Mesodermal cell (in vitro differentiated cells): ENCODE data around the gene CLCF1.

Source experiments
- H3K27ac ChIP-seq: 2 replicates; pipeline ENCODE4 v1.7.0; 2013; ENCODE audit warnings: mild to moderate bottlenecking, low read depth, low read length, moderate library complexity; ENCODE audit not compliant: severe bottlenecking
- H3K36me3 ChIP-seq: 2 replicates; pipeline ENCODE4 v1.7.1; 2013; ENCODE audit warnings: mild to moderate bottlenecking, low read length, moderate library complexity; ENCODE audit not compliant: control insufficient read depth, insufficient read depth
- H3K4me1 ChIP-seq: one replicate; pipeline ENCODE4 v1.7.1; 2013; ENCODE audit warnings: mild to moderate bottlenecking, low read length; ENCODE audit not compliant: insufficient read depth, control insufficient read depth, poor library complexity, severe bottlenecking
- H3K4me3 ChIP-seq: 2 replicates; pipeline ENCODE4 v1.7.0; 2013; ENCODE audit warnings: low read length, control low read depth, mild to moderate bottlenecking; ENCODE audit not compliant: insufficient read depth, poor library complexity, severe bottlenecking; ENCODE audit errors: extremely low read depth
- H3K9me3 ChIP-seq: 2 replicates; pipeline ENCODE4 v1.7.1; 2013; ENCODE audit warnings: mild to moderate bottlenecking, low read length, moderate library complexity; ENCODE audit not compliant: control insufficient read depth
- WGBS, 2 experiments: methylation state at CpG; one replicate each; pipeline ENCODE4 v1.1.5; 2013; ENCODE audit warnings: missing lambda C conversion rate in 2 of 2; ENCODE audit not compliant: insufficient coverage in 2 of 2; 5-methylcytosine and 5-hydroxymethylcytosine counted together

The CLCF1 gene

DNA sequence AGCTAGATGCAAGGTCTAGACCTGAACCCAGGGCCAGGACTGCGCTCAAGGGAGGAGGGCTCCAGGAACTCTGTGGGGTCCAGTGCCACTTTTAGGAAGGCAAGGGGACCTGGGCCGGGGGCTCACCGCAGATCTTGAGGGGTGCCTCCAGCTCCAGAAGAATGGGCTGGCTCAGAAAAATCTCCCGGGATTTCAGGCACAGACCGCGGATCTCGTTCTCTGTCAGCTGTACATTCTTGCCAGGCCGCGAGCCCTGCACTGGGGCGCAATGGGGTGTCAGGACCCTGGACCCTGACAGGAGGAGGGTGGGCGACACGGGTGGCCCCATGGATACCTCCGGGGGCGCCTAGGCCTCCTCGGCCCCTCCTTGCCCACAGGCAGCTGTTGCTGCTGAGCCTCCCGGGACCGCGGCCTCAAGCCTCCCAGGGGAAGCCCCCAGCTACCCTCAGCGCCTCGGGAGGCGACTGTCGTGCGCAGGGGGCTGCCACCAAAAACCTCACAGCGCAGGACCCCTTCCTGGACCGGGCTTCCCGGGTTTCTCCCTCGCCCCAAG lies 27.6 kb upstream of the CLCF1 start:
- Histone ChIP-seq H3K36me3 (peaks cover 39% of the 10 kb centered on the region), H3K27ac (peak overlapping the region; percentile 81), H3K9me3 (no peaks in the 10 kb centered on the region), H3K4me3 (peak overlapping the region; percentile 82), H3K4me1 (peaks cover 23% of the 10 kb centered on the region)
- 10 to 11% methylated on average over 21 to 27 of the region's 27 CpGs for WGBS, 2 experiments

DNA sequence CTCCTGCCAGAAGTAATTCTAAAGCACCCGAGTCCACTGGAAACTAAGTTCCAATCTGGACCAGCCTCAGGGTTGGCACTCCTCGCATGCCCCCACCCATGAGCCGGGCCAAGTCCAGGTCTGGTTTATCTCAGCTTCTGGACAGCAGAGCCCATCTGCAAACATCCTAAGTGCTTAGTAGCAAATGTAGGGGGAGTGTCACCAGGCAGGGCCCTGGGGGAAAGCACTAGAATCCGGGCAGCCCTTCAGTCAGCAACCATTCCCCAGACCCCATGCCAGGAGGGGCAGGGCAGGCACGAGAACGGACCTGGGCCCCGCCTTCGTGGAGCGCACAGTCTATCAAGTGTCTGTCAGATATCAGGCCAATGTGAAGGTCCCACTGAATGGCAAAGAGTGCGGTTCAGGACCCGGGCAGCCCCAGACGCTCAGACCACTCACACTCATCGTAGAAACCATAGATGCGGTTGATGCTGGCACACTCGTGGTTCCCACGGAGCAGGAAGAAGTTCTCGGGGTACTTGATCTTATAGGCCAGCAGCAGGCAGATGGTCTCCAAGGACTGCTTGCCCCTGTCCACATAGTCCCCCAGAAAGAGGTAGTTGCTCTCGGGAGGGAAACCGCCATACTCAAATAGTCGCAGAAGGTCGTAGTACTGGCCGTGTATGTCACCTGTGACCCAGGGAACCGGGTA lies 27.0 kb upstream of the CLCF1 start:
- Histone ChIP-seq H3K9me3 (no peaks in the 10 kb centered on the region), H3K4me1 (peaks cover 23% of the 10 kb centered on the region), H3K27ac (no peak overlapping the region), H3K36me3 (peaks cover 40% of the 10 kb centered on the region), H3K4me3 (peak overlapping the region; percentile 82)
- WGBS, 2 experiments, result 79 to 82% methylated on average over 21 to 23 of the region's 23 CpGs

DNA sequence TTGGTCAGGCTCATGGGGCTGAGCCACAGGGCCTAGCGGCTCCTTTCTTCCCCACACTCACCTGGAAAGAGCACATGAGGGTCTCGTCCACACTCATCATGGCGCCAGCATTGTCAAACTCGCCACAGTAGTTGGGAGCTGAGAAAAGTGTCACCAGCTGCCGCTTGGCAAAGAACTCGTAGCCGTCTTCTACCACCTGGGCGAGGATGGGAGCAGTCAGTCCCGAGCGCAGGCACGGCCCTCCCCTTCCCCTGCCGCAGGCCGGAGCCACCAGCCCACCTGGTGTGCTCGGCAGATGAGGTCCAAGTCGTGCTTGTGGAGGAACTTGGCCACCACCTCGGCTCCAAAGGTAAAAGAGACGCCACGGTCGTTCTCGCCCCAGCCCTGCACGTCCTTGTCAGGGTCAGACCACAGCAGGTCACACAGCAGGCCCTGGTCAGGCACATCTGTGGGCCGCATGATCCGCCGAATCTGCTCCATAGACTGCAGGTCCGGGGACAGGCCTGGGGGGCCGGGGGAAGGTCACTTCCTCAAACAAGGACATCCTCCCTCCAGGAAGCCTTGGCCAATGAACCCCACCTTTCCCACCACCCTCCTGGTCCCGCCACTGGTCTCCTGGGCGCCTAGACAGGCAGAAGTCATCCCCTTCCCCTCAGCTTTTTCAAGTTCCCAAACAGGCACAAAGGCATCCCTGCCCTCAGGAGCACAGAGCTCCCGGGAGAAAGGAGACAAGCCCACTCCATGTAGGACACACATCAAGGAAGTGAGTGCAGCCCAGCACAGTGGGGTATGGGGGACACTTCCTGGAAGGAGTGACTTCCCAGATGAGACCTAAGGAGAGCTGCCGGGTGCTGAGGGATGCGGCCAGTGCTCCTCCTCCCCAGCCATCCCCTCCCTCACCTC lies 25.5 kb upstream of the CLCF1 start:
- 94 to 96% methylated on average over 26 to 29 of the region's 31 CpGs for WGBS, 2 experiments
- Histone ChIP-seq H3K4me3 (no peak overlapping the region), H3K9me3 (no peaks in the 10 kb centered on the region), H3K4me1 (peaks cover 22% of the 10 kb centered on the region), H3K36me3 (peaks cover 49% of the 10 kb centered on the region), H3K27ac (no peak overlapping the region)

DNA sequence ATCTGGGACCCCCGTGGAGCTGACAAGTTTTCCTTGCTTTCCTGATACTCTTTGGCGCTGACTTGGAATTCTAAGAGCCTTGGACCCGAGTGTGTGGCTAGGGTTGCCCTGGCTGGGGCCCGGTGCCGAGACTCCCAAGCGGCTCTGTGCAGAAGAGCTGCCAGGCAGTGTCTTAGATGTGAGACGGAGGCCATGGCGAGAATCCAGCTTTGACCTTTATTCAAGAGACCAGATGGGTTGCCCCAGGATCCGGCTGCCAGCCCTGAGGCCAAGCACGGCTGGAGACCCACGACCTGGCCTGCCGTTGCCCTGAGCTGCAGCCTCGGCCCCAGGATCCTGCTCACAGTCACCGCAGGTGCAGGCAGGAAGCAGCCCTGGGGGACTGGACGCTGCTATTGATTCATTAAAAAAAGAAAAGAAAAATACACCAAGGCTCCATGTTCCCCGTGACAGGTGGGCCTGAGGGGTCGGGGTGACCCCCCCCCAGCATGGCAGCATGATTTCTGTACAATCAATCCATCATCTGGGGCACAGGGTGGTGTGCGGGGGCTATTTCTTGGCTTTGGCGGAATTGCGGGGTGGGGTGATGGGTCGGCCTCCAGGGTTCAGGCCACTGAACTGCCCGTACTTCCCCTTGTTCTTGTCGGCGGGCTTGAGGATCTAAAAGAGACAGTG lies 24.7 kb upstream of the CLCF1 start:
- Histone ChIP-seq H3K27ac (no peak overlapping the region), H3K4me1 (peaks cover 16% of the 10 kb centered on the region), H3K36me3 (peaks cover 54% of the 10 kb centered on the region), H3K4me3 (no peak overlapping the region), H3K9me3 (no peaks in the 10 kb centered on the region)
- WGBS, 2 experiments, result 94 to 97% methylated on average over 21 of the region's 24 CpGs

DNA sequence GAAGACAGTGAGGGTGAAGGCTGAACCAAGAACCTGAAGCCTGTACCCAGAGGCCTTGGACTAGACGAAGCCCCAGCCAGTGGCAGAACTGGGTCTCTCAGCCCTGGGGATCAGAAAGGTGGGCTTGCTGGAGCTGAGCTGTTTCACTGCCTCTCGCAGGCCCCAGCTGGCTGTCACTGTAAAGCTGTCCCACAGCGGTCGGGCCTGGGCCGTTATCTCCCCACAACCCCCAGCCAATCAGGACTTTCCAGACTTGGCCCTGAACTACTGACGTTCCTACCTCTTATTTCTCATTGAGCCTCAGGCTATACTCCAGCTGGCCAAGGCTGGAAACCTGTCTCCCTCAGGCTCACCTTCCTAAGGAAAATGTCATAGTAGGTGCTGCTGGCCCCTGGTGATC lies 24.1 kb upstream of the CLCF1 start:
- H3K4me1 ChIP-seq, result peaks cover 19% of the 10 kb centered on the region
- no peak overlapping the region for H3K4me3 ChIP-seq
- H3K36me3 ChIP-seq, result peaks cover 54% of the 10 kb centered on the region
- H3K9me3 ChIP-seq, result no peaks in the 10 kb centered on the region
- WGBS, 2 experiments, result 85 to 96% methylated on average over 6 of the region's 6 CpGs
- no peak overlapping the region for H3K27ac ChIP-seq

DNA sequence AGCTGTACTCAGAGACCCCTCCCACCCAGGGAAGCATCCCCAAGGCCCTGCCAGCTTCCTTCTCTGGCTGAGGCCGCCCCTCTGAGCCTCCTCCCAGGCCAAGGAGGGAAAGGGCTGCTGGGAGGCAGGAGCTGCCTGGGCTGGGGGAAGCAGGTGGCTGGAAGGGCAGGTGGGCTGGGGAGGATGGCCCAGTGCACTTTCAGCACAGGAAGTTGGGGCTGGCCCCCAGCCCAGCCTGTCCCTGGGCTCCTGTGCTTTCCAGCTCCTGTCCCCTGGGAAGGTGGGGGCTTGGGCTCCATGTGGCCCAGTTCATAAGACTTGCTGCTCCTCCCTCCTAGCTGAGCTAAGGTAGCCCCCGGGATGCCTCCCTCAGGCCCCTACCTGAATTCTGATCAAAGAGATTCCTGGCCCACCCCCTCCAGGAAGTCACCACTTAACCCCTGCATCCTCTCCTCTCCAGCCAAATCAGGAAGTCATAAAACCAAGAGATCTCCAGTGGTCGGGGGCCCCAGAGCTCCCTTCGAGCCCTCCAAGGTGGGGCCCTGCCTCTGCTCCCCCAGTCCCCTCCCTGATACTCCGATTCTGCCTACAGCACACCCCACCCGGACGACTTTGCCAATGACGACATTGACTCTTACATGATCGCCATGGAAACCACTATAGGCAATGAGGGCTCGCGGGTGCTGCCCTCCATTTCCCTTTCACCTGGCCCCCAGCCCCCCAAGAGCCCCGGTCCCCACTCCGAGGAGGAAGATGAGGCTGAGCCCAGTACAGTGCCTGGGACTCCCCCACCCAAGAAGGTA lies 23.4 kb upstream of the CLCF1 start:
- Histone ChIP-seq H3K36me3 (peaks cover 54% of the 10 kb centered on the region), H3K27ac (no peak overlapping the region), H3K4me1 (peaks cover 15% of the 10 kb centered on the region), H3K9me3 (no peaks in the 10 kb centered on the region), H3K4me3 (no peak overlapping the region)
- WGBS, 2 experiments, result 62 to 83% methylated on average over 2 to 9 of the region's 13 CpGs

DNA sequence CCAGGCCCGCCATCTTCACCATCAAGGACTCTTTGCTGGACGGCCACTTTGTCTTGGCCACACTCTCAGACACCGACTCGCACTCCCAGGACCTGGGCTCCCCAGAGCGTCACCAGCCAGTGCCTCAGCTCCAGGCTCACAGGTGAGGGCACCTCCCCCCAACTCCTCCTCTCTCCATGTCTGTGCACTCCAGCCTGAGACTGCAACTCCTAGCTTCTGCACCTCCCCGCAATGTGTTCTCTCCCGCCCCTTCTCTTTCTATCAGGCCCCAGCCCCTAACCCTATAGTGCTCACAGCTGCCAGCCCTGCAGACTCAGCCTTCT lies 22.8 kb upstream of the CLCF1 start:
- H3K36me3 ChIP-seq, result peaks cover 54% of the 10 kb centered on the region
- peaks cover 15% of the 10 kb centered on the region for H3K4me1 ChIP-seq
- H3K9me3 ChIP-seq, result no peaks in the 10 kb centered on the region
- no peak overlapping the region for H3K27ac ChIP-seq
- WGBS, 2 experiments, result 87 to 99% methylated on average over 6 to 7 of the region's 7 CpGs
- no peak overlapping the region for H3K4me3 ChIP-seq

DNA sequence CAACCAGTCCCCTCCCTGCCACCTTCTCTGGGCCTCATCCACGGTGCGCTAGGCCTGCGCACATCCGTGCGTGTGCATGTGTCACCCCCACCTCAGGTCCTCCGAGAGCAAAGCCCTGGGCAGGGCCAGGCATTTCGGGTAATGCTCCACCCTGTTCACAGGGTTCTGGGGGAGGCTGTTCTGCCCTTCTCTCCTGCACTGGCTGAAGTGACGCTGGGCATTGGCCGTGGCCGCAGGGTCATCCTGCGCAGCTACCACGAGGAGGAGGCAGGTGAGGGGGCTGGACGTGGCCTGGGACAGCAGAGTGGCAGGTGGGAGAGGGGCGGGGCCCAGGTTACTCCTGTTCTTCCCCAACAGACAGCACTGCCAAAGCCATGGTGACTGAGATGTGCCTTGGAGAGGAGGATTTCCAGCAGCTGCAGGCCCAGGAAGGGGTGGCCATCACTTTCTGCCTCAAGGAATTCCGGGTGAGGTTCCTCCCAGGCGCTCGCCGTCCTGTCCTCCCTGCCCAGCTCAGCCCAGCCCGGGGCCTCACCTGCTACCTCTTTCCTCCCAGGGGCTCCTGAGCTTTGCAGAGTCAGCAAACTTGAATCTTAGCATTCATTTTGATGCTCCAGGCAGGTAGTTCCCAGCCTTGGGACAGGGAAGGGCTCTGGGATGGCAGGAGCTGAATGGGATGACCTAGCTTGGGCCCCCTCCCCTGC lies 22.3 kb upstream of the CLCF1 start:
- H3K4me3 ChIP-seq, result no peak overlapping the region
- WGBS, 2 experiments, result 93 to 98% methylated on average over 17 to 19 of the region's 19 CpGs
- peaks cover 19% of the 10 kb centered on the region for H3K4me1 ChIP-seq
- no peaks in the 10 kb centered on the region for H3K9me3 ChIP-seq
- H3K36me3 ChIP-seq, result peaks cover 54% of the 10 kb centered on the region
- no peak overlapping the region for H3K27ac ChIP-seq

DNA sequence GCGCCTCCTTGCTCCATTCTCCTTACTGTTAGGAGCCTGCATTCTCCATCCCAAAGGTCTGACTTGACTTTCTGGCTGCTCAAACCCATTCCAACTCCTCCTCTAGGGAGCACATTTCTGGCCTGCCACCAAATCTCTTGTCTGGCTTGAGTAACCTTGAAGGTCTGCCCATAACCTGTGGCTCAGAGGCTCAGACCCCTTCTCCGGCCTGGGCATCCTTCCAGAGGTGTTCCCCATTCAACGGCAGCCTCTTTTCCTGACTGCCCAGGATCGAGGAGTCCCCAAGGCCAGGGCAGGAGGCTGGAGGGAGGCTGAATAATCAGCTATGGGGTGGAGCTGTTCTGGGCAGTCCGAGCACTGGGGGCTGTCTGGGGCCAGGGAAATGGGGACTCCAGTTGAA lies 20.6 kb upstream of the CLCF1 start:
- H3K4me1 ChIP-seq, result peaks cover 18% of the 10 kb centered on the region
- peaks cover 39% of the 10 kb centered on the region for H3K36me3 ChIP-seq
- H3K4me3 ChIP-seq, result no peak overlapping the region
- no peak overlapping the region for H3K27ac ChIP-seq
- no peaks in the 10 kb centered on the region for H3K9me3 ChIP-seq
- WGBS, 2 experiments, result 81 to 95% methylated on average over 4 to 5 of the region's 5 CpGs
